T1000 (cell line): ENCODE results near the gene KCNG3.

Experiments
- DNase-seq: peaks from one replicate; lab custom pipeline; 2025; ENCODE audit warnings: mixed read lengths; lab: John Stamatoyannopoulos, UW

Gene KCNG3

DNA sequence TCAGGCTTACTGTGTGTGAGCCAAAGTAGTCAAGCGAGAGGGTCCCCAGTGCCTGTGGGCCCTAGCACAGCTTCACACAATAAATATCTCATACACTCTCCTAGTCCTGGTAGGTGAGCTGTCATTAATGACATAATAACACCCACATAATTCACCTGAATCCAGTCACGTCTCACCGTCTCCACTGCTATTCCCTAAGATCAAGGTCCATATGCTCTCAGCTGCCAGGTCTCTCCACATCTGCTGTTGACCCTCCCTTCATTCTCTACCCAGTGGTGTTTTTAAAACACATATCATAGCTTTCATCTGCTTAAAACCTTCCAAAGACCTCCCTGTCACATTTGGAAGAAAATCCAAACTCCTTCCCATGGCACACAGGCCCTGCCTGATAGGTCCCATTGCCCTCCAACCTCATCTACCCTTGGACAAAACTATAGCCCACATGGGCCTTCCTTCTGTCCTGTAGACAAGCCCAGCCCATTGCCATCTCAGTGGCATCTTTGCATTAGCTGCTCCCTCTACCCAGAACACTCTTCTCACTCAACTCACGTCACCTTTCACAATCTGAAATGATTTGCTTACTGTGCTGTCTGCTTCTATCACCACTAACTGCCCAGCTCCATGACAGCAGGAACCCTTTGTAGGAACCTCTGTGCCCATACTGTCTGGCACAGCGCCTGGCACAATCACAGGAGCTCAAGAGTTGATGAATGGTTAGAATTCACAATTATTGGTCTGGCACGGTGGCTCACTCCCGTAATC, 7.5 kb downstream of the KCNG3 start:
- no peak for DNase-seq

DNA sequence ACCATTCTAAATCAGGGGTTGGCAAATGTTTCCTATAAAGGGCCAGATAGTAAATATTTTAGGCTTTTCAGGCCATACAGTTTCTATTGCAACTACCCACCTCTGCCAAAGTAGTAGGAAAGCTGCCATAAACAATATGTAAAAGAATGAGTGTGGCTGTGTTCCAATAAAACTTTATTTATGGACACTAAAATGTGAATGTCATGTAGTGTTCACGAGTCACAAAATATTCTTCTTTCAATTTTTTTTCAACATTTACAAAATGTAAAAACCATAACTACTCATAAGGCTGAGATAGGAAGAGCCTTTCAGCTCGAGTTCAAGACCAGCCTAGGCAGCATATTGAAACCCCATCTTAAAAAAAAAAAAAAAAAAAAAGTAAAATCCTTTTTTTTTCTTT, 13.4 kb downstream of the KCNG3 start:
- DNase-seq, result no peak

DNA sequence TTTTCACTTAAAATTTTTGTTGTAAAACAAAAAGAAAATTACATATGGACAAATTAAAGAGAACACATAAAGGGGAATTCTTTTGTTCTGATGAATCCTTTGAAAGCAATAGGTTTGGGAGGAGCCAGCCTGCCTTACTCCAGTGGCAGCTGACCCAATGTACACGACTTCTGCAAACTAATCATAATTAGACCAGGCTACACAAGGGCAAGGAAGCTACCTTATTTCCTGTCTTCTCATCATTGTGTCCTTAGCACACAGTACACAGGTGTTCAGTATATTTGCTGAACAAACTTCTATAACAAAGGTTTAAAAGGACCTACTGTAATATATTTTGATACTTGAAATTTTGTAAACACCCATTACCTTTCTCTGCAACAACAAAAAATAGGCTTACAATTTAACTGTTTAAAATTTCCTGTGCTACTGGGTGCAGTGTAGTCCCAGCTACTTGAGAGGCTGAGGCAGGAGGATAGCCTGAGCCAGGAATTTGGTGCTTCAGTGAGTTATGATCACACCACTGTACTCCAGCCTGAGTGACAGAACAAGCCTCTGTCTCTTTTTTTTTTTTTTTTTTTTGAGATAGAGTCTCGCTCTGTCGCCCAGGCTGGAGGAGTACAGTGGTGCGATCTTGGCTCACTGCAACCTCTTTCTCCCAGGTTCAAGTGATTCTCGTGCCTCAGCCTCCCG, 18.9 kb downstream of the KCNG3 start:
- no peak for DNase-seq

DNA sequence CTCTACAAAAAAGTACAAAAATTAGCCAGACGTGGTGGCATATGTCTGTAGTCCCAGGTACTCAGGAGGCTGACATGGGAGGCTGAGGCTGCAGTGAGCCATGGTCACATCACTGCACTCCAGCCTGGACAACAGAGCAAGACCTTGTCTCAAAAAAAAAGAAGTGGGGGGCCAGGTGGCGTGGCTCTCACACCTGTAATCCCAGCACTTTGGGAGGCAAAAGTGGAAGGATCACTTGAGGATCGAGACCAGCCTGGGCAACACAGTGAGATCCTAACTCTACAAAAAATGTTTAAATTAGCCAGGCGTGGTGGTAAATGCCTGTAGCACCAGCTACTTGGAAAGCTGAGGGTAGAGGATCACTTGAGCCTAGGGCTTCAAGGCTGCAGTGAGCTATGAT, 23.1 kb downstream of the KCNG3 start:
- DNase-seq, result no peak

DNA sequence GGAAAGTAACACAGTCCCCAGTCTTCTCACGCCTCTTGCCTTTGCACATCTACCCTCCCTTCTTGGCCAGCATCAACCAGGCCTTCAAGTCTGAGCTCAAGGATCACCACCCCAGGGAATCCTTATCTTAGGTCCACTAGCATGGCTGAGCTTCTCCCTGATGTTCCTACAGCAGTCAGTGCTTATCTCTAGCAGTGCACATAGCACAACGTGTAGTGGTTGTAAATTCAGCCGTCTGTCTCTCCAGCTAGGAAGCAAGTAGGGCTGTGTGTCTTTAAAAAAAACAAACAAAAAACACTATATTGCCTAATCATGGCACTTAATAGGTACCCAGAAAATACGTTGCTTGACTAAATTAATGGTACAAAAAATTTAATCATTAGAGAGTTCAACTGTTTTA, 29.2 kb downstream of the KCNG3 start:
- DNase-seq, result no peak

DNA sequence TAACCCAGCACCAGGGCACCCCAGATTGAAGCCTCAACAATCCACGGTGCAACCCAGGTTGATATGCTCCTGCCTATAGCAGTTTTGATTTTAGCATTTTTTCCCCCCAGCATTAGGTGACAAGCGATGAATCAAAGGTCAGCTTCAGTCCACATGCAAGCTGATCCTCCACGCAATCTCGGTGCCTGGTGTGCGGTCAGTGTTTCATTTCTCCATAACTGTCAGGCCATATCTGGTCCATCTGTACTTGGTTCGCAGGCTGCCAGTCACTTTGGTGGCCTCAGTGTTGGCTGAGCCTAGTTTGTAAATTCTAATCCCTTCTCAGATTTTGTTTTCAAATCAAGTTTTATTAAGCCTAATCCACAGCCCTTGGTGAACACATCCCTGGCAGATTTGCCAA, 30.2 kb downstream of the KCNG3 start:
- no peak for DNase-seq

DNA sequence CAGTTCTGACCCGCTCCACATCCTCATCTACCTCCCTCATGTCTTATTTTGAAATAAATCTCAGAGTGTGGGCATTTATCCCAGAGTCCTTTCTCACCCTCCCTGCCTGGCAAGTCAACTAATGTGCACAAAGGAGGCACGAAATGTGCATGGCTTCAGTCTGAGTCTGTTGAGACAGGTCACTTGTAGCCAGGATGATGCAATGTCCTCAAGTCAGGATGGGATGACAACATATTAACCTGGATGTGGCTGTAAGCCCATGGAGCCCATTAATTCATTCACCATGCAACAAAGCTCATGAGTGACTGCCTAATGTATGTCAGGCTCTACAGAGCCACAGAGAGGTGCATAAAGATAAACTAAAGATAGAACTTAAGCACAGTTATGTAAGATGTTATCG, 34.5 kb downstream of the KCNG3 start:
- DNase-seq, result no peak

DNA sequence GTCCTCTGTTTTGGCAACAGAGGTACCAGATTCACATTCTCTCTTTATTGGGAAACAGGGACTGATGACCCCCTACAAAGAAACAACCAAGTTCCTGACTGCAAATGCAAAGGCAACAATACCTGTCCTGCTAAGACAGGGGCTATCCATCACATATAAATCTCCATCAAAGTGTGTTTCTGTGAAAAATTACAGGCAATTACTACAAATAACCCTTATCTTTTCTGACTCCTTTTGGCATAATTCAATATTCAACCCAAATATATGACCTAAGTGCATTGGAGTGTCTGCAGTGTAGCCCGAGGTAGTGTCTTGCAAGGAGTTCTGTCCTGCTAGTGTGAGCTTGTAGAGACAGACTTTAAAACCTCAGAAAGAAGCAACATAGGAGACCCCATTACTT, 35.4 kb downstream of the KCNG3 start:
- no peak for DNase-seq

DNA sequence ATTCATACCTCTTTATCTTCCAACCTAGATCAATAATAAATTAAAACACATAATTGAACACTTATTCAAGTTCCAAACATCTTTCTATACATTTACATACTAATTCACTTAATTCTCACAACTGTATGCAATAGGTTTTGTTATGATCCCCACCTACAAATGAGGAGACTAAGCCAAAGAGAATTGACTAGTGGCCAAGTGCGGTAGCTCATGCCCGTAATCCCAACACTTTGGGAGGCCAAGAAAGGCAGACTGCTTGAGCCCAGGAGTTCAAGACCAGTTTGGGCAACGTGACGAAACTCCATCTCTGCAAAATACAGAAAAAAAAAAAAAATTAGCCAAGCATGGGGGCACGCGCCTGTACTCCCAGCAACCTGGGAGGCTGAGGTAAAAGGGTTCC, 36.8 kb downstream of the KCNG3 start:
- no peak for DNase-seq

DNA sequence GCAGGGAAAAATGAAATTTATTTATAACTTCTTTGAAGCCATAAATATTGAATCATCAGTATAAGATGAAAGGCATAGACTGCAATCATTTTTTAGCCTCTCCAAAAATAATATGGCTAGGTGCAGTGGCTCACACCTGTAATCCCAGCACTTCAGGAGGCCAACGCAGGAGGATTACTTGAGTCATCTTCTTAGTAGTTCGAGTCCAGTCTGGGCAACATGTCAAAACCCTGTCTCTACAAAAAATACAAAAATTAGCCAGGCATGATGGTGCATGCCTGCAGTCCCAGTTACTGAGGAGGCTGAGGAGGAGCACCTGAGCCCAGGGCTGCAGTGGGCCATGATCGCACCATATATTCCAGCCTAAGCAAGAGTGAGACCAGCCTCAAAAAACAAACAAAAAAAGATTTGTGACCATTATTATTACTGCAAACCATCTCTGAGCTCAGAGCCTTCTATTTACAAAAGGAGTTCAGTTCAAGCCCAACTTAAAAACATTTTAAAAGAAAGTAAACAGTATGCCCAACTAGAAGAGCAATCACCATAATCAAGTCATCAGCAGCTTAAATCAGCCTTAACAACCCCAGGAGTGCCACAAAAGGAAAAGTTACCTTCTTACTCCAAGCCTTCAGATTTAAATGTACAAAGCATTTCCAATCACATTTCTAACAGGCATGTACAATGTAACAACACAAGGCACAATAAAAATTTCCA, 37.5 kb downstream of the KCNG3 start:
- DNase-seq, result no peak

DNA sequence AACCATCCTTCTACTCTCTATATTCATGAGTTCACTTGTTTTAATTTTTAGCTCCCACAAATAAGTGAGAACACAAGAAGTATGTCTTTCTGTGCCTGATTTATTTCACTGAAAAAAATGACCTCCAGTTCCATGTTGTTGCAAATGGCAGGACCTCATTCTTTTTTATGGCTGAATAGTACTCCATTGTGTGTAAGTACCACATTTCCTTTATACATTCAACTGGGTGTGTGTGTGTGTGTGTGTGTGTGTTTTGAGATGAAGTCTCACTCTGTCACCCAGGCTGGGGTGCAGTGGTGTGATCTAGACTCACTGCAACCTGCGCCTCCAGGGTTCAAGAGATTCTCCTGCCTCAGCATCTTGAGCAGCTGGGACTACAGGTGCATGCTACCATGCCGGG, 41.2 kb downstream of the KCNG3 start:
- no peak for DNase-seq

DNA sequence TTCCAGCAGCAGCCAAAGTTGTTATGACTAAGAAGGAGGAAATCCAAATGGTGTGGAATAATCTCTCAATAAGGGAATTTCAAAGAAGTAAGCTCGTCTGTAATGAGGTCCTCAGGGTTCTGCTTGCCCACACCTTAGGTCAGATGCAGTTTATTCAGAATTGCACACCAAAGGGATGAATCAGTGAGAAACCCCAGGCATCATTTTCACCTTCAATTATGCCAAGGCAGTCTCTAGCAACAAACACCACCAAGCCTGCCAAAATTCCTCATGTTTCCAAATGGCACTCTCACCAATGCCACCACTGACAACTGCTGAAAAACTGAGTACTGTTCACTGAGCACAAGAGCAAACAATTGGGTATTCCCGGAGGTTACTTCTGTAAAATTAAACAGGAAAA, 43.6 kb downstream of the KCNG3 start:
- no peak for DNase-seq

DNA sequence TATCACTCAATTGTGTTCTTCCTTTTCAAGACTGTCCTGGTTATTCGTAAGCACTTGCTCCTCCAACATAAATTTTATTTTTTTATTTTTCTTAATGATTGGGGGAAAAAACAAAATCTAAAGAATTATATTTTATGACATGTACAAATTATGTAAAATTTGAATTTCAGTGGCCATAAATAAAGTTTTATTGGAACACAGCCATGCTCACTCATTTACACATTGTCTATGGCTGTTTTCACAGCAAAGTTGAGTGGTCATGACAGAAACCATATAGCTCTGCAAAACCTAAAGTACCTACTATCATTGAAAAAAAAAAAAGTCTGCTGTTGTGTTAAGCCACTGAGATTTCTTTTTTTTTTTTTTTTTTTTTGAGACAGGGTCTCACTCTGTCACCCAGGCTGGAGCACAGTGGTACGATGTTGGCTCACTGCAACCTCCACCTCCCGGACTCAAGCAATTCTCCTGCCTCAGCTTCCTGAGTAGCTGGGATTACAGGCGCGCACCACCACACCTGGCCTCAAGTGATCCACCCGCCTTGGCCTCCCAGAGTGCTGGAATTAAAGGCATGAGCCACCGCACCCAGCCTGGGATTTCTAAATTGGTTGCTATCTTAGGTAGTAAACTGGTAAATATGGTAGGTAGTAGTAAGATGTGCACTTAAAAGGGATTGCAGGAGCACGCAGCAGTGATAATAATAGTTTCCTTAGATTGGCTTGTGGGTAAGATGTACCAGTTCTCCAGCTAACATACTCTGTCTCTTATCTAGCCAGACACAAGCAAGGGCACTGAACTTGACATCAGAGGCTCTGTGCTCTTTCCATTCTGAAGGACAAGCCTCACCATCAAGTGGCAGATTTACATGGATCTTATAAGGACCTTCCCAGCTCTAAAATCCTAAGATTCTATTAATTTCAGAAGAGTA, 44.4 kb downstream of the KCNG3 start:
- no peak for DNase-seq

DNA sequence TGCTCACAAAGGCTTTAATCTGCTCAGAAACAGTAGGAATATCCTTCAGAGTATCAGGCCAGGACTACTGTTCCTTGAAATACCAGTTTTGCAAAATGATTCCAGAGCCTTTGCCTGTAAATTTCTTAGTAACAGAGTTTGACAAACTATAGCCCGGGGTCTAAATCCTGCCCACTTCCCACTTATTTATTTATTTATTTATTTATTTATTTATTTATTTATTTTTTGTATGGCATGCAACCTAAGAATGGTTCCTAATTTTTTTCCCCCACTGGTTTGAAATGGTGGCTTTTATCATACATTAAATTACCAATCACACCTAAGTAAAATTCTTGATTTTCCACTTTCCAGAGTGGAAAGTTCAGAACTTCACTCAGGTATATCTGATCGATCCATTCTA, 45.6 kb downstream of the KCNG3 start:
- no peak for DNase-seq

DNA sequence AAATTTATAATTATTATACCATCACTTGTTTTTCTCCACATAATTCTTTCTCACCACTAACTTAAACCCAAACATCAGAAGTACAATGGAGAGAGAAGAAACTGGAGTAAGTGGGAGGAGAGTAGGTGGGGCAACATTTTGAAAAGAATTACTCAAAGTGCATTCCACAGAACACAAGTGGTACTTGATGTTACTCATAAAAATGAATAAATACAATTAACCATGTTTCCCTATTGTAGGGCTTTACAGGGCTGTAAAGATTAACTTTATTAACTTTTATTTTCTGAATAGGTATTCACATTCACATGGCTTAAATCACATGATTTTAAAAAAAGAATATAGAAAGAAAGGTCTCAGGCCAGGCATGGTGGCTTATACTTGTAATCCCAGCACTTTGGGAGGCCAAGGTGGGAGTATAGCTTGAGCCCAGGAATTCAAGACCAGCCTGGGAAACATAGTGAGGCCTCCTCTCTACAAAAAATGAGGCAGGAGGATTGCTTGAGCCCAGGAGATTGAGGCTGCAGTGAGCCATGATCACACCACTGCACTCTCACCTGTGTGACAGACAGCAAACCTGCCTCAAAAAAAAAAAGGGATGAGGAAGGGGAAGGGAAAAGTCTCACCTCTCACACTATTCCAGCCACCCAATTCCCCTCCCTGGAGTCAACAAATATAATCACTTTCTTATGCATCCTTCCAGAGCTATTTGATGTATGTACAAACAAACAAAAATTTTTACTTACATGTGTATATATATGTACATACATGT, 47.1 kb downstream of the KCNG3 start:
- DNase-seq, result no peak

DNA sequence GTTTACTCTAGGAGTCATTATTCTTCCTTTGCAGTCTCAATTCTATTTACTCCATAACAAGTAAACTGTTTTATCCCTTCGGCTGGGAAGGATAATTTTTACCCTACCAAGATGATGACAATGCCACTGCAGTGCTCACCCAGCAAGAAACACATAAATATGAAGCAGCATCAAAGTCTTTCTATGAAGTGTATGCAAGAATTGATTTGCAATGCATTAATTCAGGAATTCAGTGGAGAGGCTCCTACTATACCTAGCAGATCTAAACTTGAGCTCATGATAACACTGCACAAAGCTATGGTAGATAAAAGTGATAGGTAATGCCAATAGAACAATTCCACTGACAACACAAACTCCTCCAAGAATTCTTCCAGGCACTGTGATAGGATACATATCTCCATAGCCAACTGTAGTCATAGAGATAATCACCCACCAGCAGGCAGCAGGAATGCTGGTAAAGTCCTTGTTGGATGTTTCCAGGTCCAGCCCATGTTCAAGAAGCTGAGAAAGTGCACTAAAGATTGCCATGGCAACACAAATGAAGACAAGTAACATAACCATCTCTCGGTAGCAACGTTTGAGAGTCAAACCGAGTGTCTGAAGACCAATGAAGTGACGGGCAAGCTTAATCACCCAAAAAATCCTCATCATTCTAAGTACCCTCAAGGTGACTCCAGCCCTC, 49.9 kb downstream of the KCNG3 start:
- no peak for DNase-seq

DNA sequence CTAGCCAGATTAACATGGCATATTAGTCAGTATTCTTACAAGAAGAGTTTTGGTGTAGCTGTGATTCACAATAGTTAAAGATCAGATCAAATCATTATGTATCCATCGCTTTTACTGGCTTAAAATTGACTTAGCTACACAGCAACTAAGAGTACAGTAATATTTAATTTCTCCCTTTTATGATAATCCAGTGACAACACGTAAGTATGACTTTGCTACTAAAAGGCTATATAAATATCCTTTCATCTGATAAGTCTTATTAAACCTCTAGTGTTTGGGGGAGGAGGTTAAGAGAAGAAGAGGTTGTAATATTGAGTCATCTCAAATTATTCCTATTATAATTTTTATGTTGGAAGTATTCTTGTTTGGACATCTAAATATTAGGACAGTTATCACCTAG, 51.0 kb downstream of the KCNG3 start:
- no peak for DNase-seq

DNA sequence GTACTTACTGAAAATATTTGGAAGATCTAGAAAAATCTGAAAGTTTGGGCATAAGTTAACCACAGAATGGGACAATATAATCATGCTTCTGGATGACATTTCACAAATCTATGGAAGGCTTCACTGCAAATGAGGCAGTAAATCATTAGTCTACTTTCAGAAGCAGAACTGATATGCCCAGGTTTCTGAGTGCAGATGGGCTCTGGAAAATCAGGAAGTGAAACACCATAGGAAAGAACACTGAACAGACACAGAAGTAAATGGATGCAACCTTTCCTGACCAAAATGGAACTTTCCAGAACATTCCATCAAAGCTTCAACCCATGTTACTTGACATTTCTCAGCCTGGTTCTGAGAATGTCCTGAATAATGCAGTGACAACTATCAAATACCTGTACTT, 55.1 kb downstream of the KCNG3 start:
- no peak for DNase-seq

DNA sequence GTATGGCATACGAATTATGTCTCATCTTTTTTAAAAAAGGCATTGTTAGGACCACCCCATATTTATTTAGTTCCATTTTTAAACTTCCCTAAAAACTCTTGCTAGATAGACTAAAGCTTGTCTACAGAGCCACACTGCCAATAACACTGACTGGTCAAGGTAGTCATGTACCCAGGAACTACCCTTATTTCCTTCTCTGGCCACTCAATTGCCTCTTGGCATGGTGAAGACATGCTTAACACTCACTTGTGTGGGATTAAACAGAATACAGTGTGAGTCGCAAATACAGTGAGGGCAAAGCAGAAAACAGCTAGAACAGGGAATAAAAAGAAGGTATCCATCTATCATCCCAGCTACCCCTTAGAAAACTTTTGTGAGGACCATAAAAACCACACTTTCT, 57.4 kb downstream of the KCNG3 start:
- DNase-seq, result no peak

DNA sequence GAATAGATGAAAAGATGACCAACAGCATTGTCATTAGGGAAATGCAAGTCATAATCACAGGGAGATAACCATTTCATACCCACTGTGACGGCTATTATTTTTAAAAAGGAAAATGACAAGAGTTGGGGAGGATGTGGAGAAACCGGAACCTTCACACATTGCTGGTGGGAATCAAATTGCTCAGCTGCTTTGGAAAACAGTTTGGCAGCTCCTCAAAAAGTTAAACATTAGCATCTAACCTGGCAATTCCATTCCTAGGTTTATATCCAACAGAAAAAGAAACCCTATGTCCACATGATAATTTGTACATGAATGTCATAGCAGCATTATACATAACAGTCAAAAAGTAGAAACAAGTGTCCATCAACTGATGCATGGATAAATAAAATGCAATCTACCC, 58.2 kb downstream of the KCNG3 start:
- DNase-seq, result no peak

DNA sequence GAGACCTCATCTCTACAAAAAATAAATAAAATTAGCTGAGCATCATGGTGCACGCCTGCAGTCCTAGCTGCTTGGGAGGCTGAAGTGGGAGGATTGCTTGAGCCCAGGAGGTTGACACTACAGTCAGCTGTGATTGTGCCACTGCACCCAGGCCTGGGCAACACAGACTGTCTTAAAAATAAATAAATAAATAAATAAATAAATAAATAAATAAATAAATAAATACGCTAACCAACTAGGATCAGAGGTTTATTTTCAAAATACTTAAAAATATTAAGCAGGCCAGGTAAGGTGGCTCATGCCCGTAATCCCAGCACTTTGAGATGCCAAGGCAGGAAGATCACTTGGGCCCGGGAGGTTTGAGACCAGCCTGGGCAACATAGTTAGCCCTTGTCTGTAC, 63.6 kb downstream of the KCNG3 start:
- no peak for DNase-seq
